Fibroblast of skin of left biceps (primary cell): ENCODE data around the gene PDZD8.

ENCODE experiments used
- DNase-seq, 2 experiments: peaks; one replicate each; pipeline ENCODE4 v3.0.0-alpha.2; 2013; ENCODE audit warnings: low read depth in 2 of 2

PDZD8 gene

DNA sequence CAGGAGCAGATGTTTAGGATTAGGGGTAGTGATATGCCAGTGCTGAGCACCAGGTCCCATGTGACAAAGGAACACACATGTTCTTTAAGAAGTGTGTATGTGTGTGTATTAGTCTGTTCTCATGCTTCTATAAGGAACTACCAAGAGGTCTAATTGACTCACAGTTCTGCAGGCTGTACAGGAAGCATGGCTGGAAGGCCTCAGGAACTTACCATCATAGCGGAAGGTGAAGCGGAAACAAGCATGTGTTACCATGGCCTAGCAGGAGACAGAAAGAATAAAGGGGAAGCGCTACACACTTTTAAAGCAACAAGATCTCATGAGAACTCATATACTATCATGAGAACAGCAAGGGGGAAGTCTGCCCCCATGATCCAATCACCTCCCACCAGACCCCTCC, 22.8 kb upstream of the PDZD8 start:
- no peak for DNase-seq

DNA sequence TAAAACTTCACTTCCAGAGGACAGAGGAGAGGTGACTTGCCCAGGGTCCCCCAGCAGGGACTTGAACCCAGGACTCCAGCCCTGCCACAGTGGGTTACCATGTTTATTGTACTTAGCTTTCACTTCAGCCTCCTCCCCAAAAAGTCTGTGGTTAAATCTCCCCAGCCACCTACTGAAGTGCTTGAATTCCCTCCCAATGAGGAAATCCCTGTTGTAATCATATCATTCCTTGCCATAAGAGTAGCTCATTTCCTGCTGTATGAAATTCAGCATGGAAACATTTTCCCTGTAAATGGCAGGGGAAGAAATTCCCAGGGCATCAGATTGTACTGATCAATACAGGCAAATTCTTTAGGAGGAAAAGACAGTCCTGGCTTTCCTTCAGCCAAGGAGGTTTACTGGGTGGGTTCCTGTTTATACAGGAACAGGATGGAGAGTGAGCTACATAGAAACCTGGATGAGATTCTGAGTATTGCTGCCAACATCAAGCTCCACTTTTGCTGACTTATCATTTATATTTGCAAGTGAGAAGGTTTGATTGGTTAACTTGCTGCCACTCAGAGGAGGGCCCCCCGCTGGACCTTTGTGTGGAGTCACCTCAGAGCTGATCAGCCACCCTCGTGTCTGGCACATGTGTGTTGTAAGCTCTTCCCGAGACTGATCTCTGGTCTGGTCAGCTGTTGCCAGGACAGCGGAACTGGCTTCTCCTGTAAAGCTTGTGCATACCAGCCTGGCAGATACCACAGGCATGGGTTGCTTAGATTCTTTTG, 16.4 kb upstream of the PDZD8 start:
- DNase-seq: no peak

DNA sequence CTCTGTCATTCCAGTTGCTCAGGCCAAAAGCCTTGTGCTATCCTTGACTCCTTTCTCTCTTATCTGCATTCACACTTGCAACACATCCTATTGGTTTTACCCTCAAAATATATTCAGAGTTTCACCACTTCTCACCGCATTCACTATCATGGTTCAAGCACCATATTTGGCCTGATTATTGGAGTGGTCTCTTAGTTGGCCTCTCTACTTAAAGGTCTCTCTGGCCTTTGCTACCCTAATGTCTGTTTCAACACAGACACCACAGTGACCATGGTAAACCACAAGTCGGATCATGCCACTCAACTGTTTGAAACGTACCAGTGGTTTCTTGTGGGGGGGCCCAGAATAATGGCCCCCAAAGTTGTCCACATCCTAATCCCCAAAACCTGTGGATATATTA, 15.2 kb upstream of the PDZD8 start:
- DNase-seq: no peak

DNA sequence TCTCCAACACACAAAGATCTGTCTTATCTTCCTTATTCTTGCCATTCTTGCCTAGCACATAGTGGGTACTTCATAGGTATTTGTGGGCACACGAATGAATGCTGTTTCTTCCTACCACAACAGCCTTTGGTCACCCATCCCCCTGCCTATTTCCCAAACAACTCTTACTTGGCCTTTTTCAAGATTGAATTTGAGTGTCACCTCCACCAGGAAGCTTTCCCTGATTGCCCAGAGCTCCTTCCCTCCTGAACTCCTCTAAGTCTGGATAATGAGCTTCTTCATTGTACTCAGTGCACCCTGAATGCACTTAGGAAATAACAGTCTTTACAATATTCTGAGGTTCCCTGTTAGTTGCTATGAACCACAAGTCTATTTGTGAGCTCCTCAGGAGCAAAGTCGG, 11.6 kb upstream of the PDZD8 start:
- DNase-seq: no peak

DNA sequence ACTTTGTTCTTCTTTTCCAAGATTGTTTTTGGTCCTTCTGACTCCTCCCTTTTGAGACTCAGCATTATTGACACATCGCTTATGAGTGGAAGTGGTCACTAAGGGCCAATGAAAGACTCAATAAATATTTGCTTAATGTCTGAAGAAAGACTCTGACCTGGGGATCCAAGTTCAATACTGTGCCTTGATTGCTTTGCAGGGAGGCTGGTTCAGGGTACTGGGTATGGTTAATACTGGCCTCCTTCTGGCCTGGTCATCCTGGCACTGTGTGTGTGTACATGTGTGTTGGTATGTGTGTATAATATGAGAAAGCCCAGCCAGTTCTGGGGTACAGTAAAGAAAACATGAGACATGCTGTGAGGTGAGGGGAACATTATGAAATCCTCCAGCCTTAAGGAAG, 7.6 kb upstream of the PDZD8 start:
- DNase-seq: no peak

DNA sequence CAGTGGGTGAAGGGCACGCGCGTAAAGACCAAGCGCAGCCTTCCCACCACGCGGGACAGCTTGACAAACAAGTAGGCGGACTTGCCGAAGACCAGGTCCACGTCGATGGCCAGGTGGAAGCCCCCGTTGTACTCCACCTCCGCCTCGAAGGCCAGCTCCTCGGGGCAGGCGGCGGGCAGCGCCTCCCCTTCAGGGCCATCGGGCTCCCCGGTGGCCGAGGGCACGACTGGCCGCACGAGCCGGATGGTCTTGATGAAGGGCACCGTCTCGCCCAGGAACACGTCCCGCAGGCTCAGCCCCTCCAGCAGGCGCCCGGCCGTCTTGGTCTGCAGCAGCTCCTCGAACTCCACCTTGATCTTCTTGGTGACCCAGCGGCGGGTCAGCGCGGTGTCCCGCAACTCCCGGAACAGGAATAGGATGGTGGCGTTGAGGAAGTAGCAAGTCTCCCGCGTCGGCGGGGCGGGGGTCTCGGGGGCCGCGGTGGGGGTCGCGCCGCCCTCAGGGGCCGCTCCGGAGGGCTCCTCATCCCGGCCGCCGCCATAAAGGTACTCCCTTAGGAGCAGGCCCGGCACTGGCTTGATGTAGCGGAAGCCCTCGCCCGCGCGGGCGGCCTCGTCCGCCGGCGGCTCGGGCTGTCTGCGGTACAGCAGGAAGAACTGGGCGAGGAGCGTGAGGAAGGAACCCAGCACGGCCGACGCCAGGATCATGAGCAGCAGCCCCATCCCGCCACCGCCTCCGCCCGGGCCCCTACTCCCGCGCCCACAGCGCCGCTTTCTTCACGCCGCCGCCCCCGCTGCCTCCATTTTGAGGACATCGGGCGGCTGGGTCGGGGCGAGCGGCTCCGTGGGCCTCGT, 507 bp downstream of the PDZD8 start:
- no peak for DNase-seq

DNA sequence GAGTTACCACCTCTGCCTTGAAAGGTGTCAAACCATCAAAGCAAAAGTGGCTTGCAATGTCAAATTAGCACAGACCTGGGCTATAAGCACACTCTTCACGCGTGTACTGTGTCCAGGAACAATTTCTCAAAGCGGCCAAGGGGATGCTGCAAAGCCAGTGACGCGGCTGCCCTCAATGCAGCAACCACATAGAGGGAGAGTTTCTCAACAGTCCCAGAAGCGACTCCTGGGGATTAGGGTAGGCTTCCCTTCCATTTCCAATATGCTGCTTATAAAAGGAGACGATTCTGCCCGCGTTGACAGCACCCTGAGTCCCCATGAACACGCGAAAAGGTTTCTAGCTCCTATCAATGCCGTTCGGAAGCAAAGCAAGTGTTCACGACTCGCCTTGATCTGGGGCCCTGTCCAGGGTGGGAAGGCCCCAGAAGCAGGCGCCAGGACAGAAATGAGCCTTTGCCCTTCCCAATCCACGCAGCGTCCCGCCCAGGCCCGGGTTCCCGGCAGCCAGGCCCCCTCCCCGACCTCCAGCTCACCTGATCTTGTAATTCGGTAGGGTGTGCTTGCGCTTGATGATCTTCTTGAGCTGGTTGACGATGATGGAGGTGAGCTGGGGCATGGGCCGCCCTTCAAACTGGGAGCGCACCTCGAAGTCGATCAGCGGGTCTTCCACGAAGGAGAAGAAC, 1.3 kb downstream of the PDZD8 start:
- no peak for DNase-seq

DNA sequence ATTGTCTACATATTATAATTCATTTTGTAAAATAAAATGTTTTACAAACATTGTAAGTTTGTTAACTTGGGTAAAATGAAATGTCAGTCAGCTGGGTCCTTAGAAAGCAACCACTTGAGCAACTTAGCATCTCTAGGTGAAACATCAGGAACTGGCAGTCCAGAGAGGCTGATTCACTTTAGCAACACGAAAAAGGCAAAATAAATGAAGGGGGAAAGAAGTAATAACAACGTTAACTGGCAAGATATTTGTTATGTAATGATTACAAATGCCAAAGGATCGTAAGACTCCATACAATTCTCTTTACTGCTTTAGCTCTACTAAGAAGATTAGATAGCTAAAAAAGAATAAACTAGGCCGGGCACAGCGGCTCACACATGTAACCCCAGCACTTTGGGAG, 5.0 kb downstream of the PDZD8 start:
- no peak for DNase-seq

DNA sequence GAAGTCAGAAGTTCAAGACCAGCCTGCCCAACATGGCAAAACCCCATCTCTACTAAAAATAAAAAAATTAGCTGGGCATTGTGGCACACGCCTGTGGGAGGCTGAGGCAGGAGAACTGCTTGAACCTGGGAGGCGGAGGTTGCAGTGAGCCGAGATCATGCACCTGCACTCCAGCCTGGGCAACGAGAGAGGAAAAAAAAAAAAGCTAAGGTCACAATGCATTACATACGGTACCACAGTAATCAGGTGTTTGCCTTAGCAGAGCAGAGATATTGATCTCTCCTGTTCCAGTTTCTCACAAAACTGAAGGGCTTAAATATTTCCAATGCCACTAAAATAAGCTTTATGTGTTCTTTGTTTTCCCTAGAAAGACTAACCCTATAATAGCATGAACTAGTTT, 7.5 kb downstream of the PDZD8 start:
- no peak for DNase-seq

DNA sequence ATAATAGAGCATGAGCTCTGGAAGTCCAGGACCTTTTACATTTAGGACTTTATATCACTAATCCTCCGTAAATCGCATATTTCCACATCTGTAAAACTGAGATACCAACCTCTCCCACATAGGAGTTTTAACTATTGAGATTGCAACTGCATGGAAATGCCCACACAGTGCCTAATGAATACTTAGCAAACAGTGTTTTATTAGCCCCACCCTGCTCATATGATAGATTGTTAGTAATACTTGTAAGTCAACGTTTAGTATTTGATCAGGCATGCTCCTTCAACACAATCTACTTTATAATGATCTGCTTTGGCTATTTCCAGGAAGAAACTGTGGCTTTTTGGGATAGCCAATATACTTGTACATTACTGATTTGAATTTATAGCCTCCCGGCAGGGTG, 8.5 kb downstream of the PDZD8 start:
- DNase-seq: no peak

DNA sequence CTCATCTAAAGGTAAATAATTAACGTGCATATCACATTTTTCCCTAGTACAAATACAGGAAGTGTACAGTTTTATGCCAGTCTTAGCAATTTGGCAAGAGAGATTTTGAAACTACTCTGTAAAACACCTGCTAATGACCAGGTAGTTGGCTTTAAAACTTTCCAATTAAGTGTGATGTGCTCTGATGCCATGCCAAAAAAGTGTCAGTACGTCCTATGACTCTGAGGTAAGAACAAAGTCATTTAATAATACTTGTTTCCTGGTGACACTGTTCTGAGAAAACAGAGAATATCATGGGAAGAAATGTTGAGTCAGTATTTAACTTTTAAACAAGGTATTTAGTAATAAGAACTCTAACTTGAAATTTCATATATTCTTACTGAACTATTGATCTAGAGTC, 9.6 kb downstream of the PDZD8 start:
- no peak for DNase-seq

DNA sequence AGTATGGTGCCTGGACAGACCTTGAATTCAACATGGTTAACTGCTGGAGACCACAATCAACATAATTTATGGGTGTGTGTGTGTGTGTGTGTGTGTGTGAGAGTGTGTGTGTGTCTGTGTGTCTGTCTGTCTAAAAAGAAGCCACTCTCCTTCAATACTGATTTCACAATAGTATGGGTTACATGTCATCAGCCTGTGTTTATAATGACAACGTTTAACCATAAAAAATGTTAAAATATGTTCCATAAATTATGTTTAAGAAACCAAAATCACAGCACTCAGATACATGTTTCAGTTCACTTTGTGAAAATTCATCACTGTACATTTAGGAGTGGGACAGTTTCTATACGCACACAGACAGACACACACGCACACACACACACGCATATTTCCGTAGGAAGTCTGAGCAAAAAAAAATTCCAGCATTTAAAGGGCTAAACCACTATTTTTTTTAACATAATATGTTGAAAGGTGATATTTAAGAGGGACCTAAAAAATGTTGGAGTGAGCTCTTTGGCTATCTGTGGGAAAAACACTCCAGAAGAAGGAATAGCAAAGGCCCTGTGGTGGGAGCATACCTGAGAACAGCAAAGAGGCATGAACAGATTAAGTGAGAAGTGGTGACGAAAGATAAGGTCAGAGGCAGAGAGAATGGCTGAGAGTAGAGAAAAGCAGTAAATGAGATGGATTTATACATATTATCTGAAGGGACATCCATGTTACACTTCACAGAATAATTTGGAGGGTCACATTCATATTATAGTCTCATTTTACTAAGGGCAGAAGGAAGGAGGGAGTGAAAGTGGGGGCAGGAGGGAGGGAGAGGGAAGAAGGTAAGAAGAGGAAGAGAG, 10.9 kb downstream of the PDZD8 start:
- no peak for DNase-seq

DNA sequence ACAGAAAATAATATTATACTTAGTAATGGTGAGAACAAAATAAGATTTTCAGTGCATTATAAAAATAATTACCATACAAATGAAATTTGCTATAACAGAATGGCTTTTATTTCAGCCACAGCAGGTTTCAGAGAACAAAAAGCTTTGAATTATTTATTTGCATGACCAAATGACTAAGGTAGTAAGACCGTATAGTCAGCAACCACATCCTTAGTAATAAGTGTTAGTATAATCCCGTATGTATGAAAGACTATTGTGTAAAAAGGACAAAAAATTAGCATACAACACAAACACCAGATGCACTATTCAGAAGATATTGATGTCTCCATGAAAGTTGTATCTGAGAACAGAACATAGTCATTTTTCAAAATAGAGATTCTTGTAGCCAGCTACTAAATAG, 12.2 kb downstream of the PDZD8 start:
- DNase-seq: no peak

DNA sequence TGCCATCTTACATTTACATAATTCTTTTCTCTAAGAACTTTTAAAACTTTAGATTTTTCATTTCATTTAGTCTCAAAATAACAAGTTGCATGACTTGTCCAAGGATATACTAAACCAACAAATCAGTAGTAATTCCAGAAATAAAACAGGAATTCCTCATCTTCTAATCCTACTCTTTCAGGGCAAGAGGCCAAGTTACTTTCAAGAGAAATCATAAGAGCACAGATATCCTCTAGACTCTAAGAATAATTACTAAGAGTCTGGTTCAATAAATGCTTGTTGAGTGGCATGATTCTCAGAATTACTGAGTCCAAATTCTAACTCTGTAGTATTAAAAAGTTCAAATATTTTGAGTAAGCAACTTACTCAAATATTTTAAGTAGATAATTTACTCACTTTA, 12.9 kb downstream of the PDZD8 start:
- DNase-seq: no peak

DNA sequence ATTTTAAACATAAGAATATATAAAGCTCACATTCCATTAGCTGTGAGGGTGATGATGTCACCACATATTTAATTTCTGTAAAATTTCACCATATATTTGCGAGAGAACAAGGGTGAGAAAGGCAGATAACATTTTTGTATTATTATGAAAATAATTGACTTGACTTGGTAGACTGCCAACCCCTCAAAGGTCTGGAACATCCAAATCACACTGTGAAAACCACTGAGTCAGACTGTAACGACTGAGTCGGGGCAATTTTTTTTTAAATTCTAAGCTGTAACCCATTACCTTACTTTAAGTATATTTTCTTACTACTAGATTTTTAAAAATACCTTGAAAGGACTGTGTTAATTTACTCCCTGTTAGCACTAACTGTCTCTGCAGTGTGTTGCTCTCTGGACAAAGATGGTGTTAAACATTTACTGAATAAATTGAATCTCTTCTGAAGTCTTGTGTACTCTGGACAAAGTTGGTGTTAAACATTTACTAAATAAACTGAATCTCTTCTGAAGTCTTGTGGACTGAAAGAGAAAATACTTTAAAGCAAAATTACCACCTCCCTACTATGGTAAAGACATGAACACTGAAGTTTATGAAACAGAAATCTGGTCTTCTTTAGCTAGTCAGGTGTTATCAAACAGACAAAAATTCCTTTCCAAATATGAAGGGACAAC, 14.1 kb downstream of the PDZD8 start:
- DNase-seq: no peak

DNA sequence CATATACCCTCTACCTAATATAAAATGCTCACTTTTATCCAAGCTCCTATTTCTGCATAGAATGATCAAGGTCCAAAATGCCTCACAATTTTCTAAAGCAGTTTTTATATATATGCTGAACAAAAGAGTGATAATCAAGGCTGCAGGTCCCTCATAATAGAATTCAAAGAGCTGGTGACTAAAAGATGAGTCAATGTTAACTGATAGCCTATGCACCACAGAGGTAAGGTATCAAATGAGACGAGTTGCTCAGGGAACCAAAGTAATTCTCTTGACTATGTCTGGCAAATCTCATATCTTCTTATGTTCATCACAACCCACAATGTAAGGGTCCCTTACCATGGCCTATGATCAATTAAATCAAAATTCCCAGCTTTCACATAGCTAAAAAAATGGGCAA, 15.2 kb downstream of the PDZD8 start:
- no peak for DNase-seq

DNA sequence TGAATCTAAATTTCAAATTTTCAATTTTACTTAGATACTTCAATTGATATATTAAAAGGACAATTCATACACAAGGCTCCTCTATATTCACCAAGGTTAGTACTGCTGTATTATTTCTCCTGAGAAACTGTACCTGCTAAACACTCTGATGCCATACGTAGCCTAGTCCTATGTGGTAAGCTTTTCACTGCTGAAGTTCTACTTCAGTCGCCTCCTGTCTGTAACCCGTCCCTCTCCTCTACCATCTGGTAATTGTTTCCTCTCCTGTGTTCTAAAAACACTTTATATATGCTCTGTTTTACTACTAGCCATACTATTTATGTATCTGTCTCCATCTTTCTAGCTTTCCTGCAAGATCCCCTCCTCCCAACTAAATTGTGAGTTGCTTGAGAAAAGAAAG, 20.2 kb downstream of the PDZD8 start:
- no peak for DNase-seq

DNA sequence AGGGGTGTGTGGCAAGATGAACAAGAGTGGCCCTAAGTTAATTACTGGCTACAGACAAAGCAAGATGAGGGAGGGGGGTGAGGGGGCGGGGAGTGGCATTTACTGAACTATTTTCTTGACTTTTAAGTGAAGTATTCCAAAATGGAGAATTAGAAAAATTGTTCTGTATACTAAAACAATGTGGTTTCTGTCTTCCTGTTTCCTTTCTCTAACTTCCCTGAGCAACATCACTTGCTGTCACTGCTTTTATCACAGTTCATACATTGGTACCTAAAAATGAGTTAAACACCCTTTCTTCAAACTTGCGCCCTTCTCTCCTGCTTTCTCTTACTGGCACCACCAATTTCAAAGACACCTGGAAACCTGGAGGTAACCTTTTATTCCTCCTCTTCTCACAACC, 21.6 kb downstream of the PDZD8 start:
- no peak for DNase-seq

DNA sequence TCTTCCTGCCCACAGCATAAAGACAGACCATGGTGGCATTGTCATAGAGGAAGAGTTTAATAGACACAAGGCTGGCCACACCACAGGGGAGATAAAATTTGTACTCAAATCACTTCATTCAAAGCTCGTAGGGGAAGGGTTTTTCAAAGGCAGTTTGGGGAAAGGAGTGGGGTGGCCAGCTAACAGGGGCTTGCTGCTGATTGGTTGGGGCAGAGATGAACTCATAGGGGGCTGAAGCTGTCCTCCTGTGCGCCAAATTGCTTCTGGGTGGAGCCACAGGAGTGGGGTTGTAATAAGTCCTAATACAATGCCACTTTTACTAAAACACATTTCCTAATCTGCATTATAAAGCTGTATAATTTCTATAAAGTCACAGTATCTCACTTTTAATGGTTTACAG, 22.5 kb downstream of the PDZD8 start:
- no peak for DNase-seq

DNA sequence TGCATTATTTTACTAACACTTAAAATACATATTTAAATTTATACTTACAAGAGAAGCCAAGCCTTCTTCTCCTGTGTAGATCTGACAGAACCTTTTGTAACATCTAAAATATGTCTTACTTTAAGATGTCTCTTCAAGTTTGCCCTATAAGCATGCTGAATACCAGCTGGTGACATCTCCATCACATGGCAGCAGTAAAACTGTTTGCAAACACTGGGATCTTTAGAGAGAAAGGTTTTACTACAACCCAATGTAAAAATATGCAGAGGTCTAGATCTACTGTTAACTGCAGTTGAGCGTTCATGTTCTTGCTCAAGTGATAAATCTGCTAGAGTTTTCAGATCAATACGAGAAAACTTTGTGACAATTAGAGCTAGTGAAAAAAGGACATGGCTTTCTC, 23.2 kb downstream of the PDZD8 start:
- no peak for DNase-seq

DNA sequence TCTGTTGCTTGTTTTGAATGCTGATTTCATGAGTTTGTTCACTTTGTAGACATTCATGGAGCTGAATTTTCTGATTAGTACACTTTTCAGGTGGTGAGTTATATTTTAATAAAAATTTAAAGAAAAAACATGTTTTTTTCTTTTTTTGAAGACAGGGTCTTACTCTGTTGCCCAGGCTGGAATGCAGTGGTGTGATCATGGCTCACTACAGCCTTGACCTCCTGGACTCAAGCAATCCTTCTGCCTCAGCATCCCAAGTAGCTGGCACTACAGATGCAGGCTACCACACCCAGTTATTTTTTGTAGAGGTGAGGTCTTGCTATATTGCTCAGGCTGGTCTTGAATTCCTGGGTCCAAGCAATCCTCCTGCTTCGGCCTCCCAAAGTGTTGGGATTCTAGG, 23.7 kb downstream of the PDZD8 start:
- DNase-seq: no peak
